ENCODE data around the gene PPP1CC.
"Not testable (repeated sequence)": the region's sequence is repeated elsewhere in the genome, so short reads cannot be mapped to it uniquely, and the experiment has no call there.

The PPP1CC gene

DNA sequence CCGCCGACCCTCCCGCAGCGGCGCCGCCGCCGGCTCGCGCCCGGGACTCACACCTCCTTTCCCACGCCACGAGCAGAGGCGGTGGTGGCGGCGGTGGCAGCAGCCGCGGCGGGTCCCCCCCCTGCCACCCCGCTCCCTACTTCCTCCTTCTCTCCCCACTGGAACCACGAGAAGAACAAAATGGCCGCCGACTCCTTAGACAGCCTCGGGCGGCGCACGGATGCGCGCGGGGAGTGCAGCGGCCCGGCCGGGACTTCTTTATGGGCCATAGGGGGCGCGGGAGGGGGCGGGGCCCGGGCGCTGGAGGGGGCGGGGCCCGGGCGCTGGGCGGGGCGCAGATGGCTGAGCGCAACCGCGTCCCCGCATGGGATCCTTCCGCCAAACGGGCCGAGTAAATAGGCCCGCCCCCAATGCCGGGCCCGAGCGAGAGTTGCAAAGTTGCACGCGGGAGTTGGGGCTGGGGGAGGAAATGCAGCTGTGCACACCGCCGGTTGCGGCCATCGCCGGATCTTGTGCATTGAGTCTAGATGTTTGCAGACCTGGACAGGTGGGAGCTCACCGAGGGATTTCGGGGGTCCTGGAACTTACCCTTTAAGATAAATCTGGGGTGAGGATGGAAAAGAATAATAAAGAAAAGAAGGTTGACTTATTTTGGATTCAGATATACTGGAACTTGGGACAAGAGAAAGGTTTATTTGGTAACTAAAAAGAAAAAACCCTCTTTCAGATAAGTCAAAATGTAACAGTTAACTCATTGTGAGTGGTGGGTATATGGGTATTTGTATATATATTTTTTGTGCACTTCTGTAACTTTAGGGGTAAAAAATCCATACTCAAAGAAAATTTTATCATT, at the start of gene PPP1CC:
TSS of gene PPP1CC (minus strand) at position 174 of the 853 bp plus-strand sequence. CDS start 184 bp downstream, outside the sequence.
- DNase-seq (ENCODE audit: low read depth in 2 of 2, low spot score in 1 of 2): peak; percentile 75 to 86

DNA sequence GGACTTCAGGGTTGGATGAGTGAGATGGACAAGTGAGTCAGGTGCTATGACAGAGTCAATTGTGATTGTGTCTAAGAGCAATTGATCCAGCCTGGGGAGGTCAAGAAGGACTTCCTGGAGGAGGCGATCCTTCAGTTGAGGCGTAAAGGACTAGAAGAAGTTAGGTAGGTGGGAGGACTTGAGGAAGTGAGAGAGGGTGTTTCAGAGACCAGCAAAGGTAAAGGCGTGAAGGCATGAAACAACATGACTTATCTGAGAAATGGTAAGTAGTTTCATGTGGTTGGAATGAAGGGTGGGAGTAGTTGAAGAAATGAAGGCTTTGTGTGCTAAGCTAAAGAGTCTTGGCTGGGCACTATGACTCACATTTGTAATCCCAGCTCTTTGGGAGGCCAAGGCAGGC, 48.9 kb upstream of the PPP1CC start:
- no peak for DNase-seq (ENCODE audit: low read depth in 2 of 2, low spot score in 1 of 2)

DNA sequence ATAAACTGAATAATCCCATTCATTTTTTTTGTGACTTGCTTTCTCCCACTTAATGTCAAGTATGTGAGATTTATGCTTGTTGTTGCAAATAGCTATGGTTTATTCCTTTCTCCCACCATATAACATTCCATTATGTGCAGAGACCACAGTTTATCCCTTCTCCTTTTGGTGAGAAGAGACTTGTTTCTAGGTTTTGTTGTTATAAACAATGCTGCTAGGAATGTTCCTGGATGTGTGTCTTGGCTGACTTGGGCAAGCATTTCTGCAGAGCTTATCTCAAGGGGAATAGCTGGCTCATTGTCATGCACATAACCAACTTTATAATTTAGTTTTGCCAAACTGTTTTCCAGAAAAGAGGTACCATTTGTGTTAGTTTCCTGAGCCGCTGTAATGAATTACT, 47.6 kb upstream of the PPP1CC start:
- no peak for DNase-seq (ENCODE audit: low read depth in 2 of 2, low spot score in 1 of 2)

DNA sequence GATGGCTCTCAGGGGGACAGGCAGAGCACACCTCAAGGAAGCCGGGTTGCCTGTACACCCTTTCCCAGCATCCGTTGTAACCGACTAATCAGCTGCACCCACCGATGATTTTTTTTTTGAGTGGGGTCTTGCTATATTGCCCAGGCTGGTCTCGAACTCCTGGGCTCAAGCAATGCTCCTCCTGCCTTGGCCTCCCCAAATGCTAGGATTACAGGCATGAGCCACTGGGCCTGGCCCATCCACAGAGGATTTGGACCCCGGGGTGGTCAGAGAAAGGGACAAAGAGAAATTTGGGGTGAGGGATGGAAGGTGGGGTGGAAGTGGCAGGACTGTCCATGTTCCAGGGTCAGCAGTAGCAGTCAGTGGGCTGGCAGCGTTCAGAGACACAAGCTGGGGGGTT, 43.3 kb upstream of the PPP1CC start:
- DNase-seq (ENCODE audit: low read depth in 2 of 2, low spot score in 1 of 2): no peak

DNA sequence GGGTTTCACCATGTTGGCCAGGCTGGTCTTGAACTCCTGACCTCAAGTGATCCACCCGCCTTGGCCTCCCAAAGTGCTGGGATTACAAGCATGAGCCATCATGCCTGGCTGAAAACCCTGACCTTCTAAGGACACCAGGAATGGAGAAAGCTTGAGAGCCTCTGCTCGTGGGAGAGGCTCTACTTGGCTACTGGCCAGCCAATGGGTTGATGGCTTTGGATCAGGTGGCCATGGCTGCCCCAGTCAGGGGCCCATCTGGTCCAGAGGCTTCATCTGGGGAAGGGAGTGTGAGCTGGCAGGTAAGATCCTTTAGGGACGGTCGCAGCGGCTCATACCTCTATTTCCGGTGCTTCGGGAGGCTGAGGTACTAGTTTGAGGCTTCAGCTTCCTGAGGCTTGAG, 42.5 kb upstream of the PPP1CC start:
- no peak for DNase-seq (ENCODE audit: low read depth in 2 of 2, low spot score in 1 of 2)

DNA sequence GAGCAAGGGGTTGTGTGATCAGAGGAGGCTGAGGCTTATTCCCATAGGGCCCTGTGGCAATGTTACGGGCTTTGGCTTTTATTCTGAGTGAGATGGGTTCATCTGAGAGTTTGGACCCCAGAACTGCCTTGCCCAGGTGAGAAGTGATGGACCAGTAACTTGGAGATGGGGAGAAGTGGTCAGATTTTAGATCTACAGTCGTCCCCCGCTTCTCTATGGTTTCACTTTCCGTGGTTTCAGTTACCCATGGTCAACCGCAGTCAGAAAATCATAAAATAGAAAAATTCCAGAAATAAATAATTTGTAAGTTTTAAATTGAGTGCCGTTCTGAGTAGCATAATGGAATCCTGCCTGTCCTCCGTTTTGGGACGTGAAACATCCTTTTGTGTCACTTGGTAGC, 40.2 kb upstream of the PPP1CC start:
- DNase-seq (ENCODE audit: low read depth in 2 of 2, low spot score in 1 of 2): no peak

DNA sequence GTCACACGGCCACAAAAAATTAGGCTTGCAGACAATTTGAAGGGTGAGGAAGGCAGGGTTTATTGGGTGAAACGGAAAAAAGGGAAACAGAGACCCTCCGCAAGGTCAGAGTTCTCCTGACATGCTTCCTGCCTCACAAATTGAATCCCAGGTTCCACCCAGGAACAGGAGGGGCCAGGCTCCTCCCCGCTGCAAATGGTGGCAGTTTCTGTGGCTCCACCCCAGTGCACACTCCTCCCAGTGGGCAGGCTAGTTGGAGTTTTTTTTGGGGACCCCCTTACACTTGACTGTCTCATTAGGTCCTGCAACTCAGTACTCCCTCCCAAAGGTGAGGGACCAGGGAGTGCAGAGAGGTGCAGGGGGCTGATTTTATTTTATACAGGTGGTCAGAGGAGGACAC, 39.4 kb upstream of the PPP1CC start:
- no peak for DNase-seq (ENCODE audit: low read depth in 2 of 2, low spot score in 1 of 2)

DNA sequence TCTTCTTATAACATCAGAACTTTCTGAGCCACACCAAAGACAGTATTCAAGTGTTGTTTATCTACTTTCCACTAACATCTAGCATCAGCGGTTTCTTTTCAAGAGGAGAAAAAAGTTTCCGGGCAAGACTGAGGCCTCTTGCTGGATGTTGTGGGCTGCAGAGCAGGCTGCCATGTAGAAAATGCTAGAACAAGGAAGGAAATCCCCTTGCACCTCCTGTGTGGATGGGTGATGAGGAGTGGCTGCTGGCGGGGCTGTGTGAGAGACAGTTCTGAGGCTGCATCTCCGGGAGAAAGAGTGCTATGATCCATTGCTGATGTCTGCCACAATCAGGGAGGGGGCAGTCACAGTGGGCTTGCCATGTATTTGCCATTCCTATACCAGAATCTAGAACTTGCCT, 37.8 kb upstream of the PPP1CC start:
- DNase-seq (ENCODE audit: low read depth in 2 of 2, low spot score in 1 of 2): no peak

DNA sequence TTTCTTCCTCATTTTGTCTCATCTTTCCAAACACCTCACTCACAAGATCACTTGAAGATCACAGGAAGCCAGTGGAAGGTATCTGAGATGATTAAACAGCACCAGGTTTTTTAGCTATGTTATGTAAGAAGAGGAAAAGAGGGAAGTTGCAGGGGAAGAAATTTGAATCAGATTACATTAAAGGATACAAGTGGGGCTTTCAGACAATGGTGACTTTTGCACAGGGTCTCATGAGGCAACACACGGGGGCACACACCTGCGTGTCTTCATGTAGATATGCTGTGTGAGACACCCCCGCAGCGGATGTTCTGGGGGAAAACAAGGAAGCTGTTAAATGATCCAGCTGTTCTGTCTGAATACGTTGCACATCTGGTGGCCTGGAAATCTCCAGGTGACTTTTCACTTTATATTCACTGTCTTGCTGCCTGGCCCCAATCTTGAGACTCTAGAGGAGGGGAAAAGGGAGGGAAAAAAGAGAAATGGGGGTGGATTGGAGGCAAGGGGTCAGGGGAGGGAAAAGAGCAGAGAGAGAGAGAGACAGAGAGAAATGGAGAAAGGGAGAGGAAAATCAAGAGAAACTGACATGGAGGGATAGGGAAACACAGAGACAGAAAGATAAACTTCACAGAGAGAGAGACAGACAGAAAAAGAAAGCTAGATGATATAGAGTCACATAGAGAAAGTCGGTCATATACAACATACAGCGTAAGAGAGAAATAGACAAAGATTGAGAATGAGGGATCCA, 36.3 kb upstream of the PPP1CC start:
- DNase-seq (ENCODE audit: low read depth in 2 of 2, low spot score in 1 of 2): no peak

DNA sequence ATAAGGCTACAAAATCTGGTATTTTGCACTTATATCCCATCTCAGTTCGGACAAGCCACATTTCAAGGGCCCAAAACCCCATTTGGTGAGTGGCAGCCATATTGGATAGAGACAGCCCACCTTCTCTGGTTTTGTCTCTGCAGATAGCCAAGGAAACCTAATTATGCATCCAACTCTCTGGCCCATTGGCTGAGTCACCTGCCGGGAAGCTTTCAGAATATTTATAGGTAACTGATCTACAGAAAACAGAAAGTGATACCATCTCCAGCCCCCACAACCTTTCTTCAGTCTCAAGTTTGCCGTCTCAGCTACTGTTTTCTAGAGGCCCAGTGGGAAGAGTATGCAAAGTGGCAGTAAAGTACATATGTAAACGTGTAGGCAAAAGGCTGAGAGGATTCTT, 33.7 kb upstream of the PPP1CC start:
- no peak for DNase-seq (ENCODE audit: low read depth in 2 of 2, low spot score in 1 of 2)

DNA sequence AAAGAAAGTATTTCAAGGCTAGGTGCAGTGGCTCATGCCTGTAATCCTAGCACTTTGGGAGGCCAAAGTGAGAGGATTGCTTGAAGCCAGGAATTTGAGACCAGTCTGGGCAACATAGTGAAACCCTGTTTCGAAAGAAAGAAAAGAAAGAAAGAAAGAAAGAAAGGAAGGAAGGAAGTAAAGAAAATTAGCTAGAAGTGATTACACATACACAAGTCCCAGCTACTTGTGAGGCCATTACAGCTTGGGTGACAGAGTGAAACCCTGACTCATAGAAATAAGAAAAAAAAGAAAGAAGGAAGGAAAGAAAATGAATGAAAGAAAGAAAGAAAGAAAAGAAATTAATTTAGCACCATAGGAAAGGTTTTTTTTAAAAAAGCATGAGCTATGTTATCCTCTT, 33.3 kb upstream of the PPP1CC start:
- DNase-seq (ENCODE audit: low read depth in 2 of 2, low spot score in 1 of 2): no peak

DNA sequence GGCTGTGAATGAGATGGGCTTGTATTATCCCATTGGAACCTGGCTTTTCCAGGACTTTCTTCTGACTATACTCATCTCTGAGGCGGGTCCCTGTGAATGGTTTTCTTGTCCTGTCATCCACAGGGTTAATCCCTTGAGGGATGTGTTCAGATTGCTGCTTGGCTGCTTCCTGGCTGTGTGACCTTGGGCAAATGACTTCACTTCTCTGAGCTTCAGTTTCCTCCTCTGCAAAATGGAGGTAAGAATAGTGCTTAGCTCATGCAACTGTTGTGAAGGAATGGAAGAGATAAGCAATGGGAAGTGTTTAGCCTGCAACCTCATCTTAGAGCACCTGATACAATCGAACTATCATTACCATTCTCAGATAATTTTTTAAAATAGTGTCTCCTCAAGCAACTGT, 32.1 kb upstream of the PPP1CC start:
- DNase-seq (ENCODE audit: low read depth in 2 of 2, low spot score in 1 of 2): no peak

DNA sequence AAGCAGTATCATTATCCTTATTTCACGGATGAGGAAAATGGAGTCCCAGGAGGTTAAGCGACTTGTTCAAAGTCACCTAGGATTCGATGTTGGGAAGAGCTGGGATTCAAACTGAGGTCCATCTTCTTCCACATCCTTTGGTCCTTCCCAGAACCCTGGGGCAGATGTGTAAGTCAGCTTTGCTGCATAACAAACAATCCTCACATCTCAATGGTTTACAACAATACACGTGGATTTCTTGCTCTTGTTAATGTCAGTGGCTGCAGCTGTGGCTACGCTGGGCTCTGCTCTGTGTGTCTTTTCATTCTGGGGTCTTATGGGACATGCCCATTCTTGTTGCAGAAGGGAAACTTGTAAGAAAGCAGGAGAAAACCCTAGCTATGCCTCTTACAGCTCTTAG, 26.3 kb upstream of the PPP1CC start:
- no peak for DNase-seq (ENCODE audit: low read depth in 2 of 2, low spot score in 1 of 2)

DNA sequence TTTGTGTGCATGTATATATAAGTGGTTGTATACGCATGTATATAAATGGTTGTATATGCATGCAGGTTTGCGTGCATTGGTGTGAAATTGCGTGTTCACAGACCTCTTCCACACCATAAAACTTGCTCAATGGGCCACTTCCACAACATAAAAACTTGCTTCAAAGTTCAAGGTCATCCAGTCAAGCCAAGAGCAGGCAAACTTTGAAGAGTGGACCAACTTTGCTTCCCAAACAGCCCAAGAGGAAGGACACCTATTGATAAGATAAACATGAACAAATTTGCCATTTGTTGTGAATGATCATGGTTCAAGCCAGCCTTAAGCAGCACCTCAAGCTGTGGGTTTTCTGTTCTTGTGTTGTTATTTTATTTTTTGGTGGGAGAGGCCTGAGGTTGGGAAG, 25.2 kb upstream of the PPP1CC start:
- no peak for DNase-seq (ENCODE audit: low read depth in 2 of 2, low spot score in 1 of 2)

DNA sequence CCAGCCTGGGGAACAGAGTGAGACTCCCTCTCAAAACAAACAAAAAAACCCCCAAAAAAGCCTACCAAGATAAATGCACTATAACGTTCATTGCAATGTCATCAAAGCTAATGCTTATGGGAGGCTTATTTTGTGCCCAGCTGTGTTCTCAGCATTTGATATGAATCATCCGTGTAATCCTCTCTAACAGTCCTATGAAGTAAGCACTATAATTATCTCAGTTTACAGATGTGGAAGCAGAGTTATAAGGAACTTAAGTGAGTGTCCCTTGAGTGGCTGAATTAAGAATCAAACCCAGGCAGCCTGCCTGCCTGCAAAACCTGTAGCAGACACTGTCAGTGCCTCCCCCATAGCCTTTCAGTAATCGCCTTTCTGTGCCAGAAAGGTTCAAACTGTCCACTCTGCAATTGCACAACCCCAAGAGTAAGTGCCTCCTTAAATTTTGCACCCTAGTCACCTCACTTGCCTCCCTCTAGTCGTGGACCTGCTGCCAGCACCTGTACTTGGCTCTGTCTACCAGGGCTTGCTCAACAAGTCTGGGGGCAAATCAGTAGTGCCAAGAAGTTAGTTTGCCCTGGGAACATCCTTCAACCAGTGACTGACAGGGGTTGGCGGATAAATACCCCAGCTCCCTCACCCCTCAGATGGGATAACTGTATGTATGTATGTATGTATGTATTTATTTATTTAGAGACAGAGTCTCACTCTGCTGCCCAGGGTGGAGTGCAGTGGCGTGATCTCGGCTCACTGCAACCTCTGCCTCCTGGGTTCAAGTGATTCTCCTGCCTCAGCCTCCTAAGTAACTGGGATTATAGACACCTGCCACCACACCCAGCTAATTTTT, 23.8 kb upstream of the PPP1CC start:
- no peak for DNase-seq (ENCODE audit: low read depth in 2 of 2, low spot score in 1 of 2)

DNA sequence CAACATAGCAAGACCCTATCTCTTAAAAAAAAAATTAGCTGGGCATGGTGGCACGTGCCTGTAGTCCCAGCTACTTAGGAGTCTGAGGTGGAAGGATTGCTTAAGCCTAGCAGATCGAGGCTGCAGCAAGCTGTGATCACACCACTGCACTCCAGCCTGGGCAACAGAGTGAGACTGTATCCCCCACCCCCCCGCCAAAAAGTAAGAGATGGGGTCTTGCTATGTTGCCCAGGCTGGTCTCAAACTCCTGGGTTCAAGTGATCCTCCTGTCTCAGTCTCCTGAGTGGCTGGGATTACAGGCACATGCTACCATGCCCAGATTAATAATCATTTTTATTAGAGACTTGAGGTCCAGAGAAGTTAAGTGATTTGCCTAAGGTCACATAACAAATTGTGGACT, 22.9 kb upstream of the PPP1CC start:
- not testable (repeated sequence) for DNase-seq (ENCODE audit: low read depth in 2 of 2, low spot score in 1 of 2)

DNA sequence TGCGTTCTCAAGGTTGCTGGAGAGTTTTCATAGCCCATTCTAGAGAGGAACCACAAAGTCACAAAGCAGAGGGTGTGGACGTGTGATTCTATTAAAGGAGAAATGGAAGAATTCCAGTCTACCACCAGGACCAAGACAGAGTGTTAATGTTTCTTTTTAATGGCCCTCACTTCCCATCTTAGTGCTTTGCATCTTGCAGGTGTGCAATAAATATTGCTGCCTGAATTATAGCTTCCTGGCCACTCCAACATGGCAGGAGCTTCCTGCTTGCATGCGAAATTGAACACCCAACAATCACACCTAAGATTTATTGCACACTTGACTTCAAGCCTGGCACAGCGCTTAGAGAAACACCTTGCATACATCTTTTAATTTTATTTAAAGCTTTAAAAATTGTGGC, 22.4 kb upstream of the PPP1CC start:
- DNase-seq (ENCODE audit: low read depth in 2 of 2, low spot score in 1 of 2): no peak

DNA sequence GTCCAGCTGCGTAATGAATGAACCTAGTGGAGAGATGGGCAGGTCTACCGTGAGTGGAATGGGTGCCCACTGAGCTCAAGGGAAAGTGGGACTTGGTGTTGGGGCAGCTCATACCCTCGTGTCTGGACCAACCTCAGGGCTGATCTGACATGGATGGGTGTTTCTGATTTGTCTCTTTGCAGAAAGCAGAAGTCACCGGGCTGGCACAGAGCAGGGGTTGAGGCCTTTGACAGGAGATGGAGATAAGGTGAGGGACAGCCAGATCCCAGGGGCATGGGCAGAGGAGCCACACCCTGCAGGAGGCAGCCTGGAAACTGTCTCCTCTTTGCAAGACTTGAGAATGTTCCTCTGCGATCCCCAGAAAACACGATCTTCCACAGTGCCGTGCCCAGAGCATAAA, 20.9 kb upstream of the PPP1CC start:
- DNase-seq (ENCODE audit: low read depth in 2 of 2, low spot score in 1 of 2): no peak

DNA sequence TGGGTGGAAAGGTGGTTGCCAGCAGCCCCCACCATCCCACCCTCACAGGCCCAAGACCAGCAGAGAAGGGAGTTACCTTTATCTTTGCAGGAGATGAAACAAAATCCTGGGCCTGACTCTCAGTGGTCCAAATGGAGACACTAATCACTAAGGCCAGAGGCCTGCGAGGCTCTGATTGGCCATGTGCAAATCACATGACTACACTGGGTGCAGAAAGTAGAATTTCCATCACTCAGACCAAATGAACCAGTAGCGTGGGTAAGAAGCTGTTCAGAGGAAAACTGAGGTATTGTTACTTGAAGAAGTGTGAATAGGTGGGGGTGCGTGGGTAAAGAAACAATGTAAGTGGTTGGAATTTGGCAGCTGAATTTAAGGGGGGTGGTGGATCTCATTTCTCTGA, 20.2 kb upstream of the PPP1CC start:
- DNase-seq (ENCODE audit: low read depth in 2 of 2, low spot score in 1 of 2): no peak

DNA sequence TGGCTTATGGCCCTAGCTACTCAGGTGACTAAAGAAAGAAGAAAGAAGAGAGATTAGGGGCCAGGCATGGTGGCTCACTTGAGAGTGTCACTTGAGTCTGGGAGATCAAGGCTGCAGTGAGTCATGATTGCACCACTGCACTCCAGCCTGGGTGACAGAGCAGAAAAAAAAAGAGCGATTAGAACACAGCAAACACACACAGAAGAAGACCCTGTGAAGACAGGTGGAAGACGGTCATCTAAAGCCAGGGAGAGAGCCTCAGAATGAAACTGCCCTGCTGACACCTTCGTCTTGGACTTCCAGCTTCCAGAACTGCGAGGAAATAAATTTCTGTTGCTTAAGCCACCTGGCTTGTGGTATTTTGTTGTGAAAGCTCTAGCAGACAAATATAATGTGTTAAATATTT, 17.5 kb upstream of the PPP1CC start:
- DNase-seq (ENCODE audit: low read depth in 2 of 2, low spot score in 1 of 2): no peak

DNA sequence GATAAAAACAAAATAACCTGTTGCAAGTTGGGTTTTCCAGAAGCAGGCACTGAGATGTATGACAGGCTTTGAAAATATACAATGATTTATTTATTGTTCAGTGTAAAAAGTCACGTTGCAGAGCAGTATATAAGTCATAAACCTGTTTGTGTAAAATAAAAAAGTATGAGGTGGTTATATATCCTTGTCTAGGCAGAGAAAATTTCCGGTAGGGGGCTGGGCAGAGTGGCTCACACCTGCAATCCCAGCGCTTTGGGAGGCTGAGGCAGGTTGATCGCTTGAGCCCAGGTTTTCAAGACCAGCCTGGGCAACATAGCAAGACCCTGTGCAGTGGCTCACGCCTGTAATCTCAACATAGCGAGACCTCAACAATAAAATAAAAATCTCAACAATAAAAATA, 16.2 kb upstream of the PPP1CC start:
- DNase-seq (ENCODE audit: low read depth in 2 of 2, low spot score in 1 of 2): no peak

DNA sequence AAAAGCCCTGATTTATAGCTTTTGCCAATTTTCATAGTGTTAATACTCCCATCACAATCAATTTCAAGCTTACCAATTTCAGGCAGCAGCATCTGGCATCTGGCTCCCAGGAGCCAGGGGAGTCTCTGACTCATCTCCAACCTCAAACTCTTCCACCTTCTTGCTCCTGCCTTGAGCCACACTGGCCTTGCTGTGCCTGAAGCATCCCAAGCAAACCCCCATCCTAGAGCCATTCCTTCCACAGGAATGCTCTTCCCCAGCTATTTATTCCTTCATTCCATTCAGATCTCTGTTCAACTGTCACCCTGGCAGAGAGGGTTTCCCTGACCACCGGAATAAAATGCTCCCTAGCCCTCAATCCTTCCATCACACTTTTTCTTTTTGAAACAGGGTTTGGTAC, 13.9 kb upstream of the PPP1CC start:
- no peak for DNase-seq (ENCODE audit: low read depth in 2 of 2, low spot score in 1 of 2)

Measured in stimulated activated CD8-positive, alpha-beta memory T cell treated with anti-CD3 and anti-CD28 coated beads, Interleukin-4, amount 100 ng/mL, for 1 hour (primary cell).